GM21360 (cell line): ENCODE results near the gene BUD13.

ENCODE experiments used
- ATAC-seq: cut with Tn5 transposase; IDR thresholded peaks from one replicate; pipeline ENCODE4 v1.9.1; 2021; ENCODE audit warnings: mild to moderate bottlenecking, moderate library complexity; ENCODE audit not compliant: unreplicated experiment

The BUD13 gene

GRCh38 chr11:116792869-116793771 is 20.3 kb upstream of the BUD13 start:
- no peak for ATAC-seq

GRCh38 chr11:116792144-116792868 is 19.5 kb upstream of the BUD13 start:
- no peak for ATAC-seq

- no peak for ATAC-seq
These were observed 19.0 kb upstream of the BUD13 start, which contains the start of gene APOA5 for GRCh38 chr11:116791813-116792143. Gene APOA5 (minus strand): TSS chr11:116791879. CDS start chr11:116791860, 19 bp downstream.

DNA sequence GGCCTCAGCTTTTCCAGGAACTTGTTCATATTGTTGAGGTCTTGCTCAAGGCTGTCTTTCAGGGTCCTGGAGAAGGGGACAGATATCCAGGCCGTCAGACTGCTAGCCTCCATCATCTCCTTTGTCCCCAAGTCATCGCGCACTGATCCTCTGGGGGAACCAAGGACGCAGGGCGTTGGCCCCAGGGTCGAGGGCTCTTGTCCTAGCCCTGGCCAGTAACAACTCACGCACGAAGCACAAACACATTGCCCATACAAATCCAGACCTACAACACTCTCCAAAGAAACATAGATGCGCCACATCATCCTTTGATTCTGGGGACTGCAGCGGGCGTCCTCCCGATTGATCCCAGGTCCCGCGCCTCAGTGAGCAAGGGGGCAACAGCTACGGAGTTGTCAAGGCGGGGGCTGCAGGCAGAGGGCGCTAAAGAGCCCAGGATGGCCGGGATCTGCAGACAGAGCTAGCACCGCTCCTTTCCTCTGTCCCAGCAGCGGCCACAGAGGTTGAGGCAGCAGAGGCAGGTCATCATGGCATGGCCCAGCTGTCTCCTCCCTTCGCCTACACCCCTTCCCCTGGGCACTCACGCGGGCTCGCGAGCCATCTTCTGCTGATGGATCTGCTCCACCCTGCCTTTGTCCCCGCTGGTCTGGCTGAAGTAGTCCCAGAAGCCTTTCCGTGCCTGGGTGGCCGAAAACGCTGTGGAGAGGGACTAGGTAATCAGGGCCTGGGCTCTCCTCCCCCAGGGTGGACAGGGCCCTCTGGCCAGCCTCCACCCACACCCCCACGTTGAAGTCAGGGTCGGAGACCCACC is 18.4 kb upstream of the BUD13 start:
- ATAC-seq = no peak

DNA sequence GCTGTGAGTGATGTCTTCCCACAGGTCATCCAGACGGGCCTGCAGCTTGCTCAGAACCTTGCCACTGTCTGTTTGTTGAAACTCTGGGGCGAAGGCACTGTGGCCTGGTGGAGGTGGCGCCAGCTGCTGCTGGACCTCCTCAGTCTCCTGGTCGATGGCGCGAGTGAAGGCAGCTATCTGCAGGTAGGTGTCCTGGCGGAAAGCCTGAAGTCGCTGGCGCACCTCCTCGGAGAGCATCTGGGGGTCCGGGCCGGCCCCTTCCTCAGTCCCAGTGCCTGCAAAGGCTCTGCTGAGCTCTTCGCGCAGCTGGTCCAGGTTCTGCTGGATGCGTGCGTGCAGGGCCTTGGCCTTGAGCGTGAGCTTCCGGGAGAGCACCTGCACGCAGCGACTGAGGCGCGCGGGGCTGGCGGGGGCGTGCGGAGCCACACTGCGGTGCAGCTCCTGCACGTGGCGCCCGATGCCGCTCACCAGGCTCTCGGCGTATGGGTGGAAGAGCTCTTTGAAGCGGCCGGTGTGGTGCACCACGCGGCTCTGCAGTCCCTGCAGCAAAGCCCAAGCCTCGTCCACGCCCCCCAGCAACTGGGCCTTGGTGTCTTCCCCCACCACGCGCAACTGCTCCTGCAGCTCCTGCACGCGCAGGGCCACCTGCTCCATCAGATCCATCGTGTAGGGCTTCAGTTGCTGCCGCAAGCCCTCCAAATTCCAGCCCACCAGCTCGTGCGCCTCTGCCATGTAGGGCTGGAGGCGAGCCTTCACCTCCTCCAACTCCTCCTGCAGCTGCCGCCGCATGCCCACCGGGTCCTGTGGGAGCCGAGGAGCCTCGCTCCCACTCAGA is 17.6 kb upstream of the BUD13 start:
- no peak for ATAC-seq

DNA sequence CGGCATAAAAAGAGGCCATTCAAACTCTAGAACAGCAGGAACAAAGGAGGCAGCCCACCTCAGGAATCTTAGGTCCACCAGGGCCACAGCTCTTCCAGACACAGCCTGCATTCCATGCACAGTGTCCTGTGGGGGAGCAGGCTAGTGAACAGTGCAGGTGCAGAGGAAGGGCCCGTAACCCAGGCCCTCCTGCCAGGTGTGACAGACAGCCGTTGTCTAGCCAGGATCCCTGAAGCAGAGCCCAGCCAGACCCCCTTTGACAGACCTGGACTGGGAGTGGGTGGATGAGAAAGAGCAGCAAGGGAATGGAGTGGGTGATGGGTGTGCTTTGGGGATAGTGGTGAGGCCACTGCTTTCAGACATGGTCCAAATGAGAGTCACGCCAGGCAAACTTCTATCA is 16.2 kb upstream of the BUD13 start:
- ATAC-seq = no peak

- no peak for ATAC-seq
These were observed 15.7 kb upstream of the BUD13 start for GRCh38 chr11:116788534-116788933.

- ATAC-seq = peak; percentile 81
These were observed 15.1 kb upstream of the BUD13 start, which contains the start of gene ZPR1 for GRCh38 chr11:116787786-116788486. Gene ZPR1 (minus strand): TSS chr11:116788023. CDS start chr11:116787990, 33 bp downstream.

GRCh38 chr11:116787436-116787785 is 14.6 kb upstream of the BUD13 start:
- ATAC-seq = peak; percentile 13

DNA sequence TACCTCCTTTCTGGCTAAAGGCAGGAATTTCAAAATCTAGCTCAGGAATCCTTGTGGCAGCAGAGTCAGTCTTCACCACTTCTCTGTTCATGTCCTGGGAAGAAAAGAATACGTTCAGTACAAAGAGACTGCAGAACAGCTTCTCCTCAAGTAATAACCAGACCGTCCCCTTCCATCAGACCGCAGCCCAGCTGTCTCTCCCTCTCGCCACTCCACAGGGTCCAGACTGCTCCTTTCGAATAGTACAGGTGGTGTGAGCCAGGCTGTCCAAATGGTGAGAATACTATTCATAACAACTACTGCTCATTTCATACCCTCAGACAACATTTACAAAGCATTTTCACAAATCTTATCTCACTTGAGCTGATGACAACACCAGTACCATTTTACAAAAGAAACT is 14.2 kb upstream of the BUD13 start:
- ATAC-seq = no peak

- ATAC-seq = no peak
These were observed 13.5 kb upstream of the BUD13 start for GRCh38 chr11:116786326-116786725.

DNA sequence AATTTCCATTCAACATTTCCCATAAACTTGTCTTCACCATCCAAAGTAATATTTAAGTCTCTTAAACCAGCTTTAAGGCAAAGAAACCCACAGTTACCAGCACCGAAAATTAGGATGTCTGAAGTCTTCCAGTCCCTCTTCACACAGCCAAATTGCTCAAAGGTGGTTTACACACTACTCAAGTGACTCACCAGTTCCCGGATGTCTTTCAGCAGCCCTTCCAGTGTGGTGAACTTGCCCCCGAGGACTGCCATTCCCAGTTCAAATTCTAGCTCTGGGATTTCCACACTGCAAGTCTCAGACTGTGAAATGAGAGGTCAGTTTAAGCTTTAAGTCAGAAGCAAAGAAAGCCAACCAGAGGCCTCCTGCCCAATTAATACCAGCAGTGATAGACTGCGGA is 9.9 kb upstream of the BUD13 start:
- no peak for ATAC-seq

DNA sequence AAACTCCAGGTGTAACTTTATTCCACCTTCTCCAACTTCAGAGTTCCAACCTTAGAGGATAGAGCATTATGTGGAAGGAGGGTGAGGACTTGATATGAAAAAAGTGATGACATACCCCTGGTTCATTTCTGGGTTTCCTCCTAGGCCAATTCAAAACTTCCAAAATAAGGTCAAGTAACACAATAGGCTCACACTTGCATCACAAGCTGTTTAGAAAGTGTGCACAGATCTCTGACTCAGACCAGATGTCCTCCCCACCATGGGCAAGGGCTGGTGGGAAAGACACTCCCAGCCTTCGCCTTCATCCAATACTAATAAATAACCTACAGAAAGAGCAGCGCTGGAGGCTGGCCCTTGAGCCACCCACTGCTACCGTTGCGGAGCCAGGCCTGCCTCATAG is 5.8 kb upstream of the BUD13 start:
- ATAC-seq = no peak

DNA sequence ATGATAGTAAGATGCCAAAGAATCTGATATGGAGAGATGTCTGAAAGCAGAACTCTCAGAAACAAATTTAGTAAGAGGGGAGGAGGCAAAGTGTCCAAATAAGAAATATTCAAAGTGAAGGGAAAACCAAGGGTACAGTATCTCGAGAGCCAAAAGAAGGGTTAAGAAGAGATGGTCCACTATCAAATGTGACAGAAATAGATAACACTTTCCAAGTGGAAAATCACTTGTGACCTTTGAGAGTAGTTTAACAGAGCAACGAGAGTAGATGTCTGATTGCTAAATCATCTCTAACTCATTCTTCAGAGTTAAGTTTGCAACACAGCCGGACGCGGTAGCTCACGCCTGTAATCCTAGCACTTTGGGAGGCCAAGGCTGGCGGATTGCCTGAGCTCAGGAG is 4.3 kb upstream of the BUD13 start:
- no peak for ATAC-seq

DNA sequence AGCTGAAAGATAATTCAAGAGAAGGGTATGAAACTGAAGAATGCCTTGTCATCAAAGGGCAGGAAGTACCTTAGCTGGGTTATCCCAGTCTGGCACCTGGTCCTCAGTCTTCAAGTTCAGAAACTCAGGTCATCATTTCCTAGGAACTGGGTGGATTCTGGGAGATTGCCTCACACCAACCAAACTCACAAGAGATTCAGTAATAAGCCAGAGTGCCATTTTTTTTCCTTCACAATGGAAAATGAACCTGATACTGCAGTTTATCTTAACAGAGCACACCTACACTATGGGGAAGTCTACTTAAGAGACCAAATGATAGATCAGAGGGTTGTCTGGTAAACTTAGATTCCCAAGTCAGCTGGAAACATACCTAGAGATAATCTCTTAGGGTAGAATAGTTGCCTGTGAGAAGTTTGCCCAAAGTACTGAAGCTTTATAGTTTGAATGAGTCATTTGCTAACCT is 3.8 kb upstream of the BUD13 start:
- ATAC-seq = no peak

- ATAC-seq = no peak
These were observed 3.2 kb upstream of the BUD13 start for GRCh38 chr11:116775975-116776374.

GRCh38 chr11:116774661-116775060 is 1.9 kb upstream of the BUD13 start:
- ATAC-seq = no peak

DNA sequence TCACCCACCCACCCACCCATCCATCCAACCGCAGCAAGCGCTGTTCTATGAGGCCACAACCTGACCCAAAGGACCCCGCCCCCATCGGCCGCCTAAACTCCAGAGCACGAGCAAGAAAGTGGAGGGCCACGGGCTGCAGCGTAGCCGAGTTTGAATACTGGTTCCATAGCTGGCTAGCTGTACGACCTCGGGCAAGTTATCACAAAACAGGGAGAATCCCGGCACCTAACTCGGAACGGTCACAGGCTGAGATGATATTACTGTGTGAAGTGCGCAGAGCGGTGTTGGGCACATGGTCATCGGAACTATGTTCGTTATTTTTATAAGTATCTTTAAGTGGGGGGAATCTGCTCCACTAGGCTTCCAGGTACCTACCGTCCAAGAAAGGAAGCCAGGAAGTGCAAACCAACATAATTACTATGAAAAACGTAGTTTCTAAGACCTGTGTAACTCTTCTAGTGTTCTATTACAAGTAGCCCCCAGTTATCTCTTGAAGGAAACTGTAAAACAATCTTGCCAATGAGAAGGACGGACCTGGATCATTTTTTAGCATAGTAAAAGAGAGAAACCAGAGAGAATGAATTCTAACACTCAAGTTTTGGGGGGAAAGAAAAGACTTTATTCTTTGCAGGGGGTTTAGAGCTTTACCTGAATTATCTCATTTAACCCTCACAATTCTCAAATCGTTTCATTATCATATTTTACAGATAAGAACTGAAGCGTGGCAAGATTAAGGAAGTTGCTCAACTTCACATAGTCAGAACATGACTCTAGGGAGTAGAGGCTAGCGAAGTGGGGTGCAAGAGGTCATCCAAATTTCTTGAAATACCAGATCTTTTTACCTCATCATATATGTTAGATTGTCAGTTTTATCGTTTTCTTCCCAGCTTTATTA is 663 bp upstream of the BUD13 start:
- ATAC-seq = no peak

- no peak for ATAC-seq
These were observed 852 bp downstream of the BUD13 start for GRCh38 chr11:116771935-116772334.
